SHP77 (cell line): Measurements from ENCODE around the gene CFAP92.
"Not testable (repeated sequence)": the region's sequence is repeated elsewhere in the genome, so short reads cannot be mapped to it uniquely, and the experiment has no call there.

Source experiments
- DNase-seq, 2 experiments: peaks; one replicate each; lab custom pipeline; 2025; lab: John Stamatoyannopoulos, UW

Gene CFAP92

DNA sequence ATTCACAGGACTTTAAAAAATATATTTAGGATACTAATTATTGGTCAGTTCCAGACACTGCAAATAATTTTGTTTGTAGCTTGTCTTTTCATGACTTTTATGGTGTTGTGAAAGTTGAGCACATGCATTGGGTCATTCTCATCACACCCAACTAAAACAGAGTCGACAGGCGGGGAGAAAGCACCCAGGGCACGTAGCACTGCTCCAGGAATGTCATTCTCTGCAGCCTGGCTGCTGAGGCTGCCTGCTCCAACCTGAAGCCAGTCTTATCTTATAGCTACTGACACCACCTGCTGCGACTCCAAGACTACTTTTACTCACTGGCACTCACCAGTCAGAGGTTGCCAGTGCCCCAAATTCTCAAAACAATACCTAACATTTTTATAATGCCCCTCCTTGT is 57.5 kb downstream of the CFAP92 start:
- DNase-seq, result no peak

DNA sequence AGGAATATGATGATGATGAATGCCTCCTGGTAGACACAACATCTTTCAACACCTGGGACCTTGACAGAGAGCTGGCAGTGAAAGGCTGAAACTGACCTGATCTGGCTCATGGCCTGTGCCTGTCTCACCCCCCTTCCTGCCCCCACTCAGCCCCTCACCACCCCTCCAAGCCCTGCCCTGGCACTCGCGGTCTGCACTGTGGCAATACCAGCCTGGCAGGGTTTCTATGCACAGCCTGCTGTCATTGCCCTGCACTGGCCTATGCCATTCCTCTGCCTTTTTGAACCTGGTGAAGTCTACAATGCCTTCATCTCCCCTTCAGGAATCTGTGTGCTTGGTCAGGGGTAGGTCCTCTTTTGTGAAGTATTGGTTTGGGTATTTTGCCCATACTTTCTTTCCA is 58.0 kb downstream of the CFAP92 start:
- no peak for DNase-seq

DNA sequence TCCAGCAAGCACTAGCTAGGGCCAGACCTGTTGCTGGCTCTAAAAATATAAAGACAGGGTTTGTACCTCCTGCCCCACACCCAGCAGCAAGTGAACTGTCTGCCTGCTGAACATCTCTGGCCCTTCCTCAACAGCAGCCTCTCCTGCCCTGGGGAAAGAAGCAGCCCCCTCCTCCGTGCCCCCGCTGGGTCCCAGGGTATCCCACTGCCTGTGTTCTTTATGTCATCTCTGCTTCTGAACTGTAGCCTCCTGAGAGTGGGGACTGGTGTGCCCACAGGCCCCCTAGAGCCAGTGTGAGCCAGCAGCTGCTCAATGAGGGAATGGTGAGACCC is 60.0 kb downstream of the CFAP92 start:
- DNase-seq, result no peak

DNA sequence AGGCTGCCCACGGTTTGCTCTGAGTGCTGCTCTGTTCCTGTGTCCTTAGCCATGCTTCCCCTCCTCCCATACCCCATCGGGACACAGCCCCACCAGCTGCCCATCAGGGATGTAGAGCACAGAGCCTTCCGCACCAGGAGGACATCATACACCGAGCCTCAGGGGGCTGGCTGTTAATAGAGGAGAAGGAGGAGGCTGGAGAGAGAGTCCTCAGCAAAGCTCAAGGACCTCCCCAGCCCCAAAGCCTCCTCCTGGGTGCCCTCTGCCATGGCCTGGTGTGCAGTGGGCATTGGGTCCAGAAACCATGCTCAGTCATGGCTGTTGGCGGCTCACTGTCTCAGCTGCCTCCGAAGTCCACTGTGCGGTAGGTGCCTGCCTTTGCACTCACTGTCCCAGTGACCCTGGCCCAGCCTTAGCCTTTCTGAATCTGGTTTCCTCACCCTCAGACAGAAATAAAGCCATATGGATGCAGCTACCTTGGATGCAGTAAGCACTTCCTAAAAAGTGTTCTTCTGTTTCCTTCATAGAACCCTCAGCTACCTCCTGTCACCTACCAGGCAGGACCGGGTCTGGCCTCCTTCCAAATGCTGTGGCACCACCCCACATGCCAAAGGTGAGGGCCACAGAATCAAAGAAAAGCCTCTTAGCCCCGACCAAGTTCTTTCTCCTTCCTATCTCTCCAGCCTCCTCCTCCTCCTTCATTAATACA is 60.5 kb downstream of the CFAP92 start:
- DNase-seq, result no peak

DNA sequence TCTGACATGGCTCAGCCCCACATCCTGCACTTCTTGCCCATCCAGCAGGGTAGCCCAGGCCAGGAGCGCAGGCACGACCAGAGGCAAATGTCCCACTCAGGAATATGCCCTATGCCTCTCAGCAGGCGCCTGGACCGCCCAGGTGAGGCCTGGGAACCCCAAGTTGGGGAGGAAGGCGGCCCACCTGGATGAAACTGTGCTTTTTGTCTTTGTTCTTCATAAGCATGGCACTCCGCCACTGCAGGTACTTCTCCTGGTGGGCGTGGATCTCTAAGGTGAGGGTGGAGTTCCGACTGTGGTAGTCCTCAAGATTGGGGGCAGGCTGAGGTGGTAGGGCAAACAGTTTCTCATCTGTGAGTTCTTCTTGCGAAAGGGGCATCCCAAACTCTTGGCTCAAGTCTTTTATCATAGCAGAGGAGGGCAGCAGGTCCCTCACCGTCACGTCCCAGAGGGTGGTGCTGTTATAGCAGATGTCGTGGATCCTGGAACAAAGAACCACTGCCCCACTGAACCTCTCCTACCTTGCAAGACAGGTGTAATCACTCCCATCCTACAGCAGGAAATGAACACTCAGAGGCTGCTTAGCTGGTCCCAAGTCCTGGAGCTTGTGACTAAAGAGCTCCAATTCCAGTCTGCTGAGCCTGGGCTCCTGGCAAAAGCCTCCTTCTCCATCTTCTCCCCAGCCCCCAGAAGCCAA is 61.2 kb downstream of the CFAP92 start:
- no peak for DNase-seq

DNA sequence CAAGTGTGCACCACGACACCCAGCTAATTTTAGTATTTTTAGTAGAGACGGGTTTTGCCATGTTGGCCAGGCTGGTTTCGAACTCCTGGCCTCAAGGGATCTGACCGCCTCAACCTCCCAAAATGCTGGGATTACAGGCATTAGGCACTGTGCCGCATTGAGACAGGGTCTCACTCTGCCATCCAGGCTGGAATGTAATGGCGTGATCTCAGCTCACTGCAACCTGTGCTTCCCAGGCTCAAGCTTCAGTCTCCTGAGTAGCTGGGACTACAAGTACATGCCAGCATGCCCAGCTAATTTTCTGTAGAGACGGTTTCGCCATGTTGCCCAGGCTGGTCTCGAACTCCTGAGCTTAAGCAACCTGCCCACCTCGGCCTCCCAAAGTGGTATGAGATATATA is 62.8 kb downstream of the CFAP92 start:
- no peak for DNase-seq

DNA sequence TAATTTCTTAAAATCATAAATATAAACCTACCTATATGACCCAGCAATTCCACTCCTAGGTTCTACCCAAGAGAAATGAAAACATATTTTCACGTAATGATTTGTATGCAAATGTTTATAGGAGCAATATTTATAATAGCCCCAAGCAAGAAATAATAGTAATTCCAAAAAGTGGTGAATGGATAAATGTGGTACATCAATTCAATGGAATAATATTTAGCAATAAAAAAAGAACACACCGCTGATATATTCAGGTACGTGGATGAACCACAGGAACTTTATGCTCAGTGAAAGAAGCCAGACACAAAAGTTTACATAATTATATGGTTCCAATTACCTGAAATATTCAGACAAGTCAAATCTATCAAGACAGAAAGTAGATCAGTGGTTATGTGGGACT is 64.5 kb downstream of the CFAP92 start:
- no peak for DNase-seq

DNA sequence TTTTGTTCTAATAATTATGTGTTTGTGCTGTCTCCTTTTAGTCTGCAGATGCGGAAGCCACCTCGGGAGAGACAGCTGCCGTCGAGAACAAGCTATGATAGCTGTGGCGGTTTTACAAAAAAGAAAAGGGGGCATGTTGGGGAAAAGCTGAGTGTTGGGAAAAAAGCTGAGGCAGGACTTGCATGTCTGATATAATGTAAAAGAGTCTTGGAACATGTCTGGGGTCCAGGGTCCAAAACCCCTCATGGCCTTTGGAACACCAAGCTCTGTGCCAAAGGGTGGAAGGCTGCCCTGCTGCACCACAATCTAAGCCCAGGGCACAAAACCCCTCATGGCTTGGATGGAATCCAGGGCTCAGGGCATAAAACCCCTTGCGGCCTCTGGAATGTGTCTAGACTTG is 69.9 kb downstream of the CFAP92 start:
- DNase-seq, result not testable (repeated sequence)

DNA sequence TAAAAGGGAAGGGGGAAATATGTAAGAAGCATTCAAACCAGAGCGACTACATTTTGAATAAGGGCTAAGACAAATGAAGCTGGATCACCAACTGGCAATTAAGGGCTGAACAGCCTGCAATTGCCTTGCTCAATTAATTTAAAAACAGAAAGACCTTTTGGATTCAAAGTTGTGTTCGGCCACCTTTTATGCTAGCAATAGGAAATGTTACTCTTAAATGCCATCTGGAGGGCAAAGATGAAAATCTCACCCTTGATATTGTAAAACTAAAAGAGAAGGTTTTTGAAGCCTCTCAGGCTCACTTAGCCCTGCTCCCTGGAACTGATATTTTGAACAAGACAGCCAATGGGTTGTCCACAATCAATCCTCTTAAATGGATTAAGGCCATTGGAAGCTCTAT is 70.3 kb downstream of the CFAP92 start:
- DNase-seq, result no peak

DNA sequence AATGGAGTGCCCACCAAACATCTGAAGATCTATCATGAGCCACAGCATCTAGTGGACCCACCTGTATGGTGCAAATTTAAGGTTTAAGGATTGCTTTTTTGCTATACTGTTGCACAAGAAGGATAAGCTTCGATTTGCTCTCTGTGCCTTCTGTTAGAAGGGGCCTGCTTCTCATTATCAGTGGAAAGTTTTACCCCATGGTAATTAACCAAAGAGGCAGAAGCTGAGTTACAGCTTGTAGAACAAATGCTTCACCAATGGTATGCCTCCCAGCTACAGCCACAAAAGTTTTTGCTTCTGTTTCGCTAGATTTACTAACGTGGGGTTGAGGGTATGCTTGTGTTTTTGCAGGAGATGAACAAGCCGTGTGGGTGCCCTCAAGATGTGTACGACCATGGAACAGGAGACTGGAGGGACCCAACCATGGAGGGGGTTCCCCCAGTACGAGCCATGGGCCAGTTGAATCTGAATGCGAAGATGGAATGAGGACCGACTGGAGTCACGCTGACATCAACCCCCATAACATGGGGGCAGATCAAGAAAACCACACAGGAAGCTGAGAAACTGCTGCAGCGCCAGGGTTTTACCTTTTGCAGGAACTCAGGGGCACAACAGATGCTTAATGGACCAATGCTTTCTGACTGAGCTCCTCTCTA is 70.9 kb downstream of the CFAP92 start:
- DNase-seq, result no peak

DNA sequence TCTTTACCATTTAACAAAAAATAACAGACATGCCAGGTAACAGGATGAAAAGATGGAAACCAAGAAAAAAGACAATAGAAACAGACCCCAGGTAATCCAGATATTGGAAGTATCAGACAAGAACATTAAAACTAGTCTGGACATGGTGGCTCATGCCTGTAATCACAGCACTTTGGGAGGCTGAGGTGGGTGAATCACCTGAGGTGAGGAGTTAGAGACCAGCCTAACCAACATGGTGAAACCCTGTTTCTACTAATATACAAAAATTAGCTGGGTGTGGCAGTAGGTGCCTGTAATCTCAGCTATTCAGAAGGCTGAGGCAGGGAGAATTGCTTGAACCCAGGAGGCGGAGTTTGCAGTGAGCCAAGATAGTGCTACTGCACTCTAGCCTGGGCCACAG is 73.9 kb downstream of the CFAP92 start:
- no peak for DNase-seq

DNA sequence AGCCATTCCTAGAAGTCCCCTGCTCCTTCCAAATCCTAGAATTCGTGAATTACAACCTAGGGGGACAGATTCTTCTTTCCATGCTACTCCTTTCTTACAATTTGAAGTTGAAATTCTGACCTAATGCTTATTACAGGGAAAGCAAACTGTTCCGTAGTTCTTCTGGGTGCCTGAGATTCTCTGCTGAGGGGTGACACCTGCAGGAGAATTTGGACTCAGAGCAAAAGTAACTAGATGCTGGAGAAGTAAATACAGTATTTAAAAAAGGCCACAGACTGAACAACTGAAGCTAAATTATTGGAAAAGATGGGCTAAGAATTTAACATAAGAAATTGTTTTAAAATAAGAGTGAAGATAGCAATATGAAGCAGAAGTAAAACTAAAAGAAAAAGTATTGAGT is 76.6 kb downstream of the CFAP92 start:
- DNase-seq, result no peak

DNA sequence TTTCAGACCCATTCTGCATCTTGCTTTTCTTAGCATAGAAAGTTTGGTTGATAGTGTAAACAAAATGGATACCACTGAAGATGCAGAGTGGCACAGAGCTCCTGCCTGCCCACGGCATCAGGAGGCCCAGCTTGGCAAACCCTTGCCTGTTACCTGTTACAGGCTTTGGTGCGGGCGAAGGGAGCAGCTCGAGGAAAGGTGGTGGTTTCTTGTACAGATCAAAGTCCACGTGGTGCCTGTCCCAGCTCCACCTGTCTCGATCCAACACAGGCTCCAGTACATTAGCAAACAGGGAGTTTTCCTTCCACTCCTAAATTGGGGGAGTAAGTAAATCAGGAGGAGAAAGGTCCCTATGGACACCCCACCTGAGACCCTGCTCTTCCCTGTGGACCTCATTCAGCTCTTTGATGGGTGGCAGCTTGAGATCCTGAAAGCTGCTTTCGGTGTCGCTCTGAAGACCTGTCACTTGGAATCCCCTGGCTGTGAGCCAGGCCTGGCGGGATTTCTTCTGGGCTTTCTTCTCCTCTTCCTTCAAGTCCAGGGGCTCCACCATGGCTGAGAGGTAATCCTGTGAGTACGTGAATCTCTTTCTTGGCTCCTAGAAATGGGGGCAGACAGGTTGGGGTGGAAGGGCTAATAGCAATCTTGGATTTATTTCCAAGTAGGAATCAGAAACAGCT is 78.8 kb downstream of the CFAP92 start:
- DNase-seq, result no peak

DNA sequence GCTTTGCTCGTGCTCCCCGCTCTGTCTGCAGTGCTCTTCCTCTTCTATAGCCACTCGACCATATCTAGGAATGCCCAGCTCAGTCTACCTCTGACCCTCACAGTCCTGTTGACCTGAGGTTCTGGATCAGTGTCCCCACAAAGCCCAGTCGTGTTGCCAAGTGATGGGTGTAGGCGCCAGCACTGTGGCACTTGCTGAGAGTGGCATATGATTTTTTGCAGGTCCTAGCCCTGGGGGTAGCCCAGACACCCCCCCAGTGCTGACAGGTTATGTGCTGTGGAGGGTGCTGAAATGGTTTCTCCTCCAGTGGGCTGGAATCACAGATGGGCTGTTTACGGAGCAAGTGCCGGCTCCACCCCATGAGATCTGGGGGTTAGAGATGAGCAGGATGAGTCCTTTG is 82.0 kb downstream of the CFAP92 start:
- no peak for DNase-seq

DNA sequence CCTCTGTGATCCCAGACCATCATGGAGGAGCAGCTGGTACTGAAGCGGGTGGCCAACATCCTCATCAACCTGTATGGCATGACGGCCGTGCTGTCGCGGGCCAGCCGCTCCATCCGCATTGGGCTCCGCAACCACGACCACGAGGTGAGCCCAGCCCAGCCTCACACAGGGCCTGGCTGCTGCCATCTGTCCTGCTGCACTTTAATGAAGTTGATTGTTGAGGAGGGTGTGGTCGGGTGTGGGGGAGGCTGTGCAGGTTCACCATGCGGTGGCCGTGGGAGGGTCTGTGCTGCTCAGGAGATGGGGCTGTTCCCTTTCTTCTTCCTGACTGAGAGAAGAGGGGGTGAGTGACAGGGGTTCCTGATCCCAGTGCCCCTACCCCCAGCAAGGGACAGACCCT is 83.9 kb downstream of the CFAP92 start:
- no peak for DNase-seq

DNA sequence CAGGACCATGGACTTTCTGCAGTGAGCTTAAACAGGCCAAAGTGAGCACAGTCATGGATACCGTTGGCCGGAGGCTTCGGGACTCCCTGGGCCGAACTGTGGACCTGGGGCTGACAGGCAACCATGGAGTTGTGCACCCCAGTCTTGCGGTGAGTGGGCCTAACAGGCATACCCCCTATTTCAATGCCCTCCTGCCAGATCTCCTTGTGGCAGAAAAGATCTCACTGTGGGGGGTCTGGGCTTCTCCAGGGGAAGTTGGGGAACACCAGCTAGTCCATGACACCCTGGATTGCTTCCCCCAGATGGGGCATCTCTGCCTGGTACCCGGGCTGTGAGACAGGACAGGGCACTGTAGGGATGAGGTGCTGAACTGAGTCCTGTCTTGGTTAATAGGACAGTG is 84.9 kb downstream of the CFAP92 start:
- DNase-seq, result no peak

DNA sequence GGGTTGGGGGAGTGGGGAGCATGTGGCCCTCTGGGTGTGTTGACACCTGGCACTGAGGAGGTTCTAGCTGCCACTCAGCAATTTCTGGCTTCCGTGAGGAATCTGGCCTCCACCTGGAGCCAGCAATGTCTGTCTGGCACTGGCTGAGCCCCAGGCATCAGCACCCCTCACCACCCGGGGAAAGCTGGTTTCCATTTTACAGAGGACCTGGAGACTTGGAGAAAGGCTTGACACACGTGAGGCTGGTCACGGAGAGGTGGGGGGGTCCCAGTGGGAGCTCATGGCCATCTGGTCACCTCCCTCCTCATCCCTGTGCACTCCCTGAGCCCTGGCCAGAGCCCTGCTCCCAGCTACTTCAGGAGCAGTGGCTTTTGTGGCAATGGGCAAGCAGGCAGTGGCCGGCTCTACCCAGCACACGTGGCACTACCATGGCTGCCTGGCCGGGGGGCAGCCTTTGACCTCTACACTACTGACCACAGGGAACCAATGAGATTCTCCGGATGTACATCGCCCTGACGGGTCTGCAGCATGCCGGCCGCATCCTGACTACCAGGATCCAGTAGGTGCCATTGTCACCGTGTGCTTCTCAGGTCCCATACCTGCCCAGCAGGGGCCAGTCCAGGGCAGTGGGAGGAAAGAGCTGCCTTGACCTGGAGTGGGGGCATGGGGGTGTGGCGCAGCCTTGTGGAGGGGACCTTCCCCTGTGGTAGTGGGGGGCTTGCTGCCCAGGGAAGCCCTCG is 86.0 kb downstream of the CFAP92 start:
- no peak for DNase-seq

DNA sequence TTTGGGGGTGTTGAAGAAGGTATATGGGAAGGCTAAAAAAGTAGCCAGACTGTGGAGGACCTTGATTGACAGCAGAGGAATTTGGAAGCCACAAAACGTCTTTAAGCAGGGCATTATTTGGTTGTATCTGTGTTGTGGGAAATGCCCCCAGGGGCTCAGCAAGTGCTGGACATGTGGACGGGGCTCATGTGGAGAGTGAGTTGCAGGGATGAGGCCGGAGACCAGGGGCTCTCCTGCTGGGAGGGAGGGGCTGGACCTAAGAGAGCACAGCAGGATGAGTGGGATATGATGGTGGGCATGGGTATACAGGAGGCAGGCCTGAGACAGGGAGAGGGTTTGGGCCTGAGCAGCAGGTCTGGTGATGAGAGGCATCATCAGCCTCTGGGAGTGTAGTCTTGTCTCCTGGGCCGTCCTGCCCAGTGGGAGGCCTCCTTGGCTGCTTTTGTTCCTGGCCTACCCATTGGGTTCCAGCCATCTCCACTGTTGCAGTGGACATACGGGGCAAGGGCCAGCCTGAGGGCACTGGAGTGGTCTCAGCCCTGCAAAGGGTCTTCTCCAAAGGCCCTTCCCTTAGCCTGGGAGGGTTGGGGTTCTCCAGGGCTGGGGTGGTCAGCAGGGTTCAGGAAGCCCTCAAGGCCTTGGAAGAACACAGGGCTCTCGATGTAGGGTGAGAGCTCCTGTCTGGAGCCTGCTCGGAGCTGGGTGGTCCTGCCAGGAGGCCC is 86.9 kb downstream of the CFAP92 start:
- no peak for DNase-seq

DNA sequence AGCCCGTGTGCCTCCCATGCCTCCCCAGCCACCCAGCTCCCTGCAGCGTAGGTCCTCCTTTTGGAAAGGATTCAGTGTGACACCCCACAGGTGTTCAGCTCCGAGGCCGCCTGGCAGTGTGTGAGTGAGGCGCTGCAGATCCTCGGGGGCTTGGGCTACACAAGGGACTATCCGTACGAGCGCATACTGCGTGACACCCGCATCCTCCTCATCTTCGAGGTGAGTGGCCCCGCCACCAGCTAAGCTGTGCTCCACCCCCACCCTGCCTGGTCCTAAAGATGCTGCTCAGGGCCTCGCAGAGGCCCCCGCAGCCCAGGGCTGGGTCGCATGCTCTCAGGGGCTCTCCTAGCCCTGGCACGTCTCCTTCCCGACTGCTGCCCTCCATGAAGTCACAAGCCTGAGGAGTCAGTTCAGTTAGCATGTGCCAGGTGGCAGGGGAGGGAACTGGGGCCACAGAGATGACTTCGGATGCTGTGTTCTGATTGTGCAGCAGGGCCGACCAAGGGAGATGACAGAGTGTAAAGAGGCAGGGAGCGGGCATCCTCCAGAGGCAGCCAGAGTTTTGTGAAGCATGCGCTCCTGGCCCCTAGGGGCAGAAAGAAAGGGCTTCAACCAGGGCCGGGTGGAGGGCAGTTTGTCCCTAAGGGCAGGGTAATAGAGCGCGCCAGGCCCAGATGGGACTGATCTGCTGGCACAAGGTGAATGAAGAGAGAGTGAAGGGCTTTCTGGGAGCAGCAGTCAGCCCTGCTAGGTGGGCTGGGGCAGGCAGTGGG is 87.7 kb downstream of the CFAP92 start:
- DNase-seq, result no peak

DNA sequence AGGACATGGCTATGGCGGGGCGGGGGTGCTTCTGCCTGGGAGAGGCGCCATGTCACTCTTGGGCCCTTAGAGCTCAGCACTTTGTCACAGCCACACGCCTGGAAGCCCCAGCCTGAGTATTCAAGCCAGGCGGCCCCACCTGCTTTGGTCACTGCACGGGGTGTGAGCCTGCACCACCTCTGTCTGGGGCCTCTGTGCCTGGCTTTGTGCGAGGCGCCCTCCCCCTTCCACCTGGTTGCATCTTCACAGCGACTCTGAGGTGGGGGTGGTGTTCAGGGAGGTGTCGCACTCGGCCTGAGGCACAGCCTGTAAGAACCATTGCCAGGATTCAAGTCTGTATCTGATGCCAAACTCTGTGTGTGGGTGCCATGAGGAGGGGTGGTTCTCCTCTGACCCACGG is 90.4 kb downstream of the CFAP92 start:
- DNase-seq, result no peak

DNA sequence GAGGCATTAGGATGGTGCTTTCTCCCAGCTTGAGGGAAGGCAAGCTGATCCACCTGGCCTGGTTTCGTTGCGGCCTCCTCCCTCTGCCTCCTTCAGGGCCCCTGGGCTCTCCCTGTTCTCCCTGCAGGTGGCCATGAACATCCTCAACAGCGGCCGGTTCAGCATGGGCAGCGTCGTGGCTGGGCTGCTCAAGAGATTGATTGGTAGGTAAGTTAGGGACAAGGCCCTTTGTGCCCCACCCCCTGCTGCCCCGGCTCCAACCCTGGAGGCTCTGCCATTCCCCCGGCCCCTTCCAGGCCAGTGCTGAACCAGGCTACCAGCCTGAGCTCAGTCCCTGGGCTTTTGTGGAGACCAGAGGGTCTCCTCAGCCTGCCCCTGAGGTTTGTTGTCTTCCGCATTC is 91.5 kb downstream of the CFAP92 start:
- DNase-seq, result no peak
